Loucy (cell line): ENCODE results near the gene FZD2.
A peak's percentile ranks its signal among the peaks of the same experiment; 100 is the strongest.

Experiments used
- H2AFZ ChIP-seq: fragments of 200-600 bp; sonication (generic); 2 replicates; pipeline ENCODE4 v1.6.0; 2016; ENCODE audit warnings: antibody characterized with exemption, mild to moderate bottlenecking, low read length, moderate library complexity
- H3F3A ChIP-seq: fragments of 200-600 bp; 2 replicates; pipeline ENCODE4 v1.6.0; 2016; ENCODE audit warnings: antibody characterized with exemption, low read depth, mild to moderate bottlenecking
- H3K27me3 ChIP-seq: fragments of 200-600 bp; sonication (generic); 2 replicates; pipeline ENCODE4 v1.6.1; 2014; ENCODE audit warnings: low read length, mild to moderate bottlenecking; ENCODE audit not compliant: insufficient read depth, poor library complexity, severe bottlenecking
- H3K36me3 ChIP-seq: fragments of 200-600 bp; sonication (generic); 2 replicates; pipeline ENCODE4 v1.6.1; 2016; ENCODE audit warnings: low read length; ENCODE audit not compliant: insufficient read depth
- H3K4me1 ChIP-seq: fragments of 200-600 bp; sonication (generic); 2 replicates; pipeline ENCODE4 v1.5.1; 2014; ENCODE audit warnings: low read length, mild to moderate bottlenecking; ENCODE audit not compliant: insufficient read depth, poor library complexity, severe bottlenecking
- H3K4me2 ChIP-seq: fragments of 200-600 bp; sonication (generic); 2 replicates; pipeline ENCODE4 v1.6.0; 2014; ENCODE audit warnings: antibody characterized with exemption, low read length, low read depth, mild to moderate bottlenecking; ENCODE audit not compliant: poor library complexity, severe bottlenecking
- H3K4me3 ChIP-seq: fragments of 200-600 bp; sonication (generic); 2 replicates; pipeline ENCODE4 v1.5.1; 2014; ENCODE audit warnings: low read length, mild to moderate bottlenecking, mixed read lengths; ENCODE audit not compliant: poor library complexity, severe bottlenecking
- H3K79me2 ChIP-seq: fragments of 200-600 bp; sonication (generic); 2 replicates; pipeline ENCODE4 v1.6.1; 2014; ENCODE audit warnings: low read length; ENCODE audit not compliant: insufficient read depth
- H3K9ac ChIP-seq: fragments of 200-600 bp; sonication (generic); 2 replicates; pipeline ENCODE4 v1.6.0; 2014; ENCODE audit warnings: mild to moderate bottlenecking, low read depth, low read length, moderate library complexity; ENCODE audit not compliant: poor library complexity, severe bottlenecking
- H3K9me2 ChIP-seq: fragments of 200-600 bp; sonication (generic); replicated peaks from 2 replicates; pipeline ENCODE4 v1.6.1; 2016; ENCODE audit warnings: low read depth, low read length, mixed read lengths
- H3K9me3 ChIP-seq: fragments of 200-600 bp; sonication (generic); 2 replicates; pipeline ENCODE4 v1.6.1; 2014; ENCODE audit warnings: mild to moderate bottlenecking, antibody characterized with exemption, low read length, low read depth; ENCODE audit not compliant: insufficient read depth
- H4K20me1 ChIP-seq: fragments of 200-600 bp; sonication (generic); 2 replicates; pipeline ENCODE4 v1.6.0; 2014; ENCODE audit warnings: antibody characterized with exemption, low read length, mild to moderate bottlenecking; ENCODE audit not compliant: insufficient read depth, poor library complexity, severe bottlenecking
- CTCF ChIP-seq: fragments of 200-600 bp; sonication (generic); conservative IDR thresholded peaks from 2 replicates; pipeline ENCODE4 v1.5.1; 2014; ENCODE audit warnings: mild to moderate bottlenecking, antibody characterized with exemption, low read length
- EZH2phosphoT487 ChIP-seq: fragments of 200-600 bp; IDR thresholded peaks from 2 replicates; pipeline ENCODE4 v1.6.1; 2018; ENCODE audit warnings: antibody characterized with exemption, mild to moderate bottlenecking, moderate library complexity, borderline replicate concordance

FZD2 gene

GRCh38 chr17:44568945-44569858 is 11.9 kb downstream of the FZD2 start:
- no peaks in the 10 kb centered on the region for H3K27me3 ChIP-seq
- H3F3A ChIP-seq = no peaks in the 10 kb centered on the region
- no peak overlapping the region for H3K9ac ChIP-seq
- H4K20me1 ChIP-seq = no peaks in the 10 kb centered on the region
- H3K4me1 ChIP-seq = no peaks in the 10 kb centered on the region
- no peak overlapping the region for H3K4me3 ChIP-seq
- H3K79me2 ChIP-seq = no peaks in the 10 kb centered on the region
- no peaks in the 10 kb centered on the region for H3K9me2 ChIP-seq
- TF ChIP-seq EZH2phosphoT487 = no peak
- no peak for TF ChIP-seq CTCF
- H3K4me2 ChIP-seq = peak overlapping the region; percentile 6
- H3K36me3 ChIP-seq = no peaks in the 10 kb centered on the region
- no peak overlapping the region for H2AFZ ChIP-seq
- peaks cover 5% of the 10 kb centered on the region; the same call in 1 of the 2 replicates for H3K9me3 ChIP-seq

- no peak for TF ChIP-seq EZH2phosphoT487
- no peak for TF ChIP-seq CTCF
- Histone ChIP-seq H3K27me3 (no peaks in the 10 kb centered on the region), H3F3A (no peaks in the 10 kb centered on the region), H3K4me3 (no peak overlapping the region), H3K9me3 (no peaks in the 10 kb centered on the region), H4K20me1 (no peaks in the 10 kb centered on the region), H3K4me2 (no peak overlapping the region), H2AFZ (no peak overlapping the region), H3K36me3 (no peaks in the 10 kb centered on the region), H3K79me2 (no peaks in the 10 kb centered on the region), H3K4me1 (no peaks in the 10 kb centered on the region), H3K9me2 (no peaks in the 10 kb centered on the region), H3K9ac (no peak overlapping the region)
Observed at GRCh38 chr17:44572801-44573200, 15.5 kb downstream of the FZD2 start.

- H3F3A ChIP-seq = no peaks in the 10 kb centered on the region
- no peaks in the 10 kb centered on the region for H3K9me2 ChIP-seq
Observed at GRCh38 chr17:44575403-44575802, 18.1 kb downstream of the FZD2 start.

More at GRCh38 chr17:44575403-44575802, 18.1 kb downstream of the FZD2 start:
- Histone ChIP-seq H3K36me3 (no peaks in the 10 kb centered on the region), H3K79me2 (no peaks in the 10 kb centered on the region), H2AFZ (no peak overlapping the region), H3K4me1 (no peaks in the 10 kb centered on the region), H4K20me1 (no peaks in the 10 kb centered on the region), H3K4me2 (no peak overlapping the region), H3K9me3 (no peaks in the 10 kb centered on the region), H3K27me3 (no peaks in the 10 kb centered on the region), H3K4me3 (no peak overlapping the region), H3K9ac (no peak overlapping the region)
- TF ChIP-seq EZH2phosphoT487 = no peak
